ENCODE results near the gene KICS2. TPM values are rescaled to one million over a fixed set of nuclear protein-coding genes. Genes with fewer than 3 reads are reported as not detected.

KICS2 gene
- total RNA-seq, 1 donor from 2014 or later: 3.2 TPM

DNA sequence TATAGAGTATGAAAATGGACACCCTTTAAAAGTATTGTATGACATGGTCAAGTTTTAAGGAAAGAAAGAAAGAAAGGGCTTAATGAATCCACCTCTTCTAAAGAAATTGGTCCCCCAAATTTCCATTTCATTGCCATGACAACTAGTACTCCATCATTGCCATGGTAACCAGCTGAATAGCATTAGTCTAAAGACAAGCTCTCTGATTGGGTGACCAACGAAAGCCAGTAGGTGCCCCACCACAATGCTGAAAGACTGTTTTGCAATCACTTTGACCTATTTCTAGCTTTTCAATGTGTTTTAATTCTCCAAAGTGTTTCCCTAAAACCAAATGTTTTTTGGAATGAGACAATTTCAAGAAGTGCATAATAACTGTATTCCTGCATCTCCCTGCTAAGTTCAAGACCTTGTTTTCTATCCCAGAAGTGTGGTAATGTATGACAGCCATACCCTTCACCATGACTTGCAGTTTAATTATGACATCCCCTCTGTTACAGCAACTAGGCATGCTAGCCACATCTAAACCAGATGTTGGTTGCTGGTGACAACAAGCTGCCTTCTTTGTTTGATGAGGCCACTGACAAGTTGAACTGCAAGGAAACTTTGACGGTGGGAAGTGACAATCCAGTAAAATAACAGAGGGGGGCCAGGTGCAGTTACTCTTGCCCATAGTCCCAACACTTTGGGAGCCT, 46.7 kb downstream of the KICS2 start:
- DNase-seq (ENCODE audit: low read depth in 2 of 2): no peak

DNA sequence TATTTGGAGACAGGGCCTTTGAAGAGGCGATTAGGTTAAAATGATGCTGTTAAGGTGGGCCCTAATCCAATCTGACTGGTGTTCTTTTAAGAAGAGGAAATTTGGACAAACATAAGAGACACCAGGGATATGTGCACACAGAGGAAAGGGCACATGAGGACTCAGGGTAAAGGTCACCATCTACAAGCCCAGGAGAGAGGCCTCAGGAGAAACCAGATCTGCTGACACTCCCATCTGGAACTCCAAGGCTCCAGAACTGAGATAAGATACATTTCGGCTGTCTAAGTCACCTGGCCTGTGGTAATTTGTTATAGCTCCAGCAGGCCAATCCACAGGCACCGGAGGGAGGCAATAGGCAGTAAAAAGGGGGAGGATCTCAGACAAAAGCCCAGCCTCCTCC, 48.6 kb downstream of the KICS2 start:
- no peak for DNase-seq (ENCODE audit: low read depth in 2 of 2)

Other genes with a start within 250 kb of the KICS2 start
- gene C12orf56, start 168.5 kb upstream of the KICS2 start, total RNA-seq: not detected in 2 replicates
- 44.7 and 47.7 TPM in 2 replicates for gene XPOT, start 182.1 kb upstream of the KICS2 start, total RNA-seq
- gene TBK1, start 229.8 kb upstream of the KICS2 start, total RNA-seq: 24.1 and 25.7 TPM in 2 replicates